Right kidney (tissue), 1 donor: Measurements from ENCODE around the gene CMBL.

Experiments
- DNase-seq: peaks from one replicate; pipeline ENCODE4 v3.0.0-alpha.2; 2016

CMBL gene

DNA sequence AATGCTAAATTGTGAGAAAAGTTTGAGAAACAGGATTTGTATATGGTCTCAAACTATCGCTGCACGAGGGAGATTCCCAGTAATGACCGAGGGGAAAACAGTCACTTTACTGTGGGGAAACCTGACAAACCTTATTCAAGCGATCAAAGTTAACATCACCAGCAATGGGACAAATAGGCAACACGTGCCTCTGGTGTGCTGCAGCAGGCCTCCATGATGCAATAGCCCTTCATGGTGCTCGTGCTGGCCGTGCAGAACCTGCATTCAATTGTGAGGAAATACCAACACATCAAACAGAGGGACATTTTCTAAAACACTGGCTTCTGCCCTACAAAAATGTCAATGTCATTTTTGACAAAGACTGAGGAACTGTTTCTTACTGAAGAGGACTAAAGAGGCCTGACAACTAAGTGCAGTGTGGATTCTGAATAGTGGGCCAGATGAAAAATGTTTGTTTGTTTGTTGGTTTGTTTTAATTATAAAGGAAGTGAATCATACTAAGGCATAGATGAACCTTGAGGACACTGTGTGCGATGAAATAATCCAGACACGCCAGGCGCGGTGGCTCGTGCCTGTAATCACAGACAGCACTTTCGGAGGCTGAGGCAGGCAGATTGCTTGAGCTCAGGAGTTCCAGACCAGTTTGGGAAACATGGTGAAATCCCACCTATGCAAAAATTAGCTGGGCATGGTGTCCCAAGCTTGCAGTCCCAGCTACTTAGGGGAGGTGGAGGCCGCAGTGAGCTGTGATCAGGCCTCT is 28.2 kb upstream of the CMBL start:
- no peak for DNase-seq

- DNase-seq = no peak
Observed at GRCh38 chr5:10334831-10335230, 27.1 kb upstream of the CMBL start.

DNA sequence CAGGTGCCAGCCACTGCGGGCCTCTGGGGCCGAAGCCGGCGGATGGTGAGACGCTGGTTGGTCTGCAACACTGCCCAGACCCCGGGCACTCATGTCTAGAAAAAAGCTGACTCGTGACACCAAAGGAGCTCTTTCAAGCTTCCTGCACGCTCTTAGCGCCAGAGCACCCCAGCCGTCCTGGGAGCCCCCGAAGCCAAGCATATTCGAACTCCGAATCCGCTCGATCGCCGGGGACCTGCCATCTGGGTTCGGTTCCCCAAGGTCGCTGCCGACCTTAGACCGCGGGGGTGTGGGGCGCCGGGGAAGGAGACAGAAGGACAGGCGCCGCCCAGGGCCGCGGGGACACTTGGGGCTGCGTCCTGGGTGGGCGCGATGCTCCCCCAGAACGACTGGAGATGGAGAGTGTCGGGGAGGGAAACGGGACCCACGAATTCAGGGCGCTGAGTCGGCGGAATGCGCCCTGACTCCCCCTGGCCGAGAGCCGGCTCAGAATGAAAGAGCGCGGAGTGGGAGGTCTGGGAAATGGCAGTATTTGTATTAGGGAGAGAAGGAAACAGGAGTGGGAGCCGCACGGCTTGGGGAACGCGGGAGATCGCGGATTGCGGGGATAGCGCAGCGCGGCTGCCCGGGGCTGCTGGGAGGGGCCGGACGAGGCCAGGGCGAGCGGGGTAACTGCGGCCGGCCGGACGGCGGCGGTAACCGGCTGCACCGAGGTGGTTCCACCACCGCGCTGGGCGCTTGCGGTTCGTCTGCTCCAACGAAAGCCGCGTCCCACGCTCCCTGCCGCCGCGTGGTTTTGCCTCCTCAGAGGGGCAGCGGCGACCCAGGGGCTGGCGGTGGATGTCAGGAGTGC is 25.7 kb upstream of the CMBL start:
- DNase-seq = peak; percentile 78

DNA sequence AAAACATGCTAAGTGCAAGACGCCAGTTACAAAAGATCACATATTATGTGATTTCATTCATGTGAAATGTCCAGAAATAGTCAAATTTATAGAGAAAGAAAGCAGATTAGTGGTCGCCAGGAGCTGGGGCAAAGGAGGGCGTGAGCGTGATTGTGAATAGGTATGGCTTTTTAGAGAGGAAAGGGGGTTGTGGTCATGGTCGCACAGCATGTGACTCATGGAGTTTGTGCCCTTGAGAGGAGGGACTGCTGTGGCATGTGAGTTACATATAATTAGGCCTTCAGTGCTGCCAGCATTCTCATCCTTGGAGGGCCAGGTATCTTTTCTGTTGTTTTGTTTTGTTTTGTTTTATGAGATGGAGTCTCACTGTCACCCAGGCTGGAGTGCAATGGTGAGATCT is 24.6 kb upstream of the CMBL start:
- no peak for DNase-seq

DNA sequence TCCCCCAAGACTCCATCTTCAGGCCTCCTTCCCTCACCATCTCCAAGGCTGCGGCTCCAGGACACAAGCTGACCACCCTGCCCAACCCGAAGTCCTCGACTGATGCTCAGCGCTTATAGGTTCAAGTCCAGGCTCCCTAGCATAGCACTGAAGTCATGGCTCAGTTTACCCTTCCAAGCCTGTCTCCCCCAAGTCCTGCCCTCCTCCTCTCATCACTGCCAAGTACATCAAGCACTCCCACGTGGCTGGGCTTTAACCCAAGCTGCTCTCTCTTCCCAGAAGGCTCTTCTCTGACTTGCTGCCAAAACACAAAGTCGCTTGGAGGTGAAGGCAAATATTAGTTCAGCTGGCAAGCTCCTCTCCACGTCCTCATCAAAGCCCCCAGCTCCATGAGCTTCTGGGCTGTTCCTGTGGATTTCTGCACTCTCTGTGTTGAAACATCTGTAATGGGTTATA is 23.7 kb upstream of the CMBL start:
- peak; percentile 51 for DNase-seq

DNA sequence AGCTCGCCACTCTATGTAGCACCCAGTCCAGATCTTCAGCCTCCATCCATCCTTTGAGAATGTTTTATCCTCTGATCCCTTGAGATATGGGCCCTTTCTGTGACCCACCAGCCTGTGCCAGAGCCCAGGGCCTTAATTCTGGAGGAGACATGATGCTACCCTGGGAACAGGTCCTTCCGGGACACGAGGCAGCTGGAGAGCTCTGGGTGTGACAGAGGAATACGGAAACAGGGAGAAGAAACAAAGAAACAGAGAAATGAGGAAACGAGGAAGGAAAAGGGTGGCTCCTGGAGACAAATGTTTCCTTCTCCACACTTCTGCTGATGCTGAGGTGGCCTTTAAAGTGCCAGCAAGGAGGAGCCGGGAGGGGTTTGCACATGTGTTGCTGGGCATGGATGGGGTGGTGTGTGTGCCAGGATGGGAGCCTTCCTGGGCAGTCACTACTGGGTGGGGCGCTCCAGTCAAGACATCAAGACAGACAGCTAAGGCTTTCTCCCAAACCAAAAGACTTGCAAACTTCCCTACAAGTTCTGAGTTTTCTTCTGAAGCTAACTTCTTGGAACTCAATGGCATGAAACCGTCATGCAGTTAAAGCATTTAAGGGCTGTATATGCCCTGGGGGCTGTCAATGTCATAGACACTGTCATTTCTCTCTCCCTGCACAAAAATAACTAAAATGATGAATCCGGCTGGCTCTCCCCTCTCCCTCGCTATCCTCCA is 23.0 kb upstream of the CMBL start:
- DNase-seq = no peak

GRCh38 chr5:10329820-10330481 is 22.2 kb upstream of the CMBL start:
- no peak for DNase-seq

- DNase-seq = no peak
Observed at GRCh38 chr5:10329446-10329819, 21.7 kb upstream of the CMBL start.

DNA sequence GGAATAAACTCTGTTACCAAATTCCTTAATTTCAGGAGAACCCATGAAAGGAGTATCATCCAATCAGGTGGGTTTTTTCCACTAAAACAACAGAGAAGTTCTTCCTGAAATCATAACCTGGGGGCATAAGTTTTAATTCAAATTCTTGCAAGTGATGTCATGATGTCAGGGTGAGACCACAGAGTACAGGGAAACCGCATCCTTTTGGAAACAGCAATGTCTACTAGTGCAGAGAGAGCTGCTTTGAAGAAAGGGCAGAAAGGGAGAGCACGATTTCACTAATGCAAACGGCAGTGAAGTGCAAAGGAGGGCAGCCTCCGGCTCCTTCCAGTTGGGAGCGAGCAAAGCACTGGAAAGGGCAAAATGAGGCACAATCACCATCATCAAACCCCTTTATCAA is 20.6 kb upstream of the CMBL start:
- DNase-seq = no peak

- DNase-seq = no peak
Observed at GRCh38 chr5:10324518-10325370, 17.0 kb upstream of the CMBL start.

- DNase-seq = no peak
Observed at GRCh38 chr5:10323588-10324488, 16.1 kb upstream of the CMBL start.

DNA sequence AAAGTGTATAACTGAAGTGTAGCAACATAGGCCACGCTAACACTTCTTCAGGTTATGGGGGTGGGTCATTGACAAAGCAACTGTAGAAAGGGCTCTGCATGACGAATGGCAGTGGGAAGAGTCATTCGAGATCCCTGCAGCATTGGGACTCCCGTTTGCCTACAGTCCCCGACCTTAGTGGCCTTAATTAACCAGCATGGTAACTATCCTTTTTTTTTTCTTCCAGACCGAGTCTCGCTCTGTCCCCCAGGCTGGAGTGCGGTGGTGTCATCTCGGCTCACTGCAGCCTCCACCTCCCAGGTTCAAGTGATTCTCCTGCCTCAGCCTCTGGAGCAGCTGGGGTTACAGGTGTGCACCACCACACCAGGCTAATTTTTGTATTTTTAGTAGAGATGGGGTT is 14.2 kb upstream of the CMBL start:
- DNase-seq = no peak

GRCh38 chr5:10320793-10321192 is 13.1 kb upstream of the CMBL start:
- DNase-seq = no peak

DNA sequence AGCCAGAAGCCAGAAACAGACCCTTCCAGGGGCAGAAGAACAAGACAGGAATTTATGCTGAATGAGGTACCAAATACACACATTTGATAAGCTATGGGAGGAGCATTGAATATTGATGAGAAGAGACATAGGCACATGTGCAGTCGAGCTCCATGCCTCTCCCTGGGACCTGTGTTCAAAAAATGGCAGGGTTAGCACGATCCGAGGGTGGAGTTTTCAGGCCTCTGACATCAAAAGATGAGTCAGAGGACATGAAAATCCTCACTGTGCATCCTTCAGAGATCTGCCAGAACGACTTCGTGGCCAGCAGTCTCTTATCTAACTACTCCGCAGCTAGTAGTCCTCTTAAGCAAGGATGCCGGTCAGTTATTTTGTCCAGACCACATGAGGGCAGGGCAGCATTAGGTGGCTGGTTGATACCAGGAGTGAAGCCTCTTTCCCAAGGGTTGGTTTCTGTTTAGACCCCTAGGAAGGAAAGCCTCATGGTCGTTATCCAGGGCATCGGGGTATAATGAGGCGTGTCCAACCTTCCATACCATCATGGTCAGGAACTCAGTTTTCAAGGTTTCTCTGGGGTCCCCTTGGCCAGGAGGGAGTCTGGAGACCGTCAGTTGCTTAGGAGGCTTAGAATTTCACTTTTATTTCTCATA is 11.6 kb upstream of the CMBL start:
- no peak for DNase-seq

DNA sequence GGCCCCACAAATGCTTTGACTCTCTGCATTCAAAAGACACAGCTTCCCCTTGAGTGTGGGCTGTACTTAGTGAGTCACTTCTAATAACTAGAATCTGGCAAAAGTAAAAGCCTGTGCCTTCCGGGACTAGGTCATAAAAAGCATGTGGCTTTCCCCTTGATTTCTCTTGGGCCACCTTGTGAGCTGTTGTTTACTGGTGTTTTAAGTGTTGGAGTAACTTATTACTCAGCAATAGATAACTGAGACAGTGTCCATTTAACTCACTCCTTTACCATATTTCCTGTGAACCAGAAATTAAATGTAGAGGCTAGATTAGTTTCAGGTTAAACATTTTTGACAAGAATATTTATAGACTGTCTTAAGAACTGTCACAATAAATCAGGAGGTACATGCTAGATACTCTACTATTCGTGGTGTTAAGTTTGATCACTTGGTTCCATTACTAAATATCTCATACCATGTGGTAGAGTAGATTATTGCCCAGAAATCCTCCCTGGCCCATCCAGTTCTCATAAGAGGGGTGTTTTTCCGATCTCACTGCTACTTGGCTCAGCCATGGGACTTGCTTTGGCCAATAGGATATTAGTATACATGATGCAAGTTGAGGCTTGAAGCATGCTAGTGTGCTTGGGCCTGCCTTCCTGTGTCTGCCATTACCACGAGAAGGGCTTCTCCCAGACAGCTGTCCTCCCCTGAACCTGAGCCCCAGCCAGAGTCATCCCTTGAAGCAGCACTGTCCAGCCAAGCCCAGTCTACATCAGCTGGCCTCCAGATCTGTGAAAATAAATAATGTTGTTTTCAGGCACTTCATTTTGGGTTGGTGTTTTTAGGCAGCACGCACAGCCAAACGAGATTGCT is 10.4 kb upstream of the CMBL start:
- DNase-seq = no peak

GRCh38 chr5:10315824-10316509 is 8.3 kb upstream of the CMBL start:
- DNase-seq = no peak

DNA sequence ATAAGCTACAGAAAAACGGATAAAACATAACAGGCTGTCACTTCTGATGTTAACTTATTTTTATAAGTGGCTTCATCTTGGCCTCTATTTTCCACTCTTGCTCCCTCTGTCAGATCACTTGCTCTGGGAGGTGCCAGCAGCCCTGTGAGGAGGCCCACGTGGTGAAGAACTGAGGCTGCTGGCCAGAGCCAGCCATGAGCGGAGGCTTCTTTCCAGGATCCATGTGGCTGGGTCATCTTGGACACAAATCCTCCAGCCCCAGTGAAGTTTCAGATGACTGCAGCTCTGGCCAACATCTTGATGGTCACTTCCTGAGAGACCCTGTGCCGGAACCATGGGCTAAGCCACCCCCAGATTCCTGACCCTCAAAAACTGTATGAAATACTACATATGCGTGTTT is 7.5 kb upstream of the CMBL start:
- DNase-seq = no peak
